ENCODE results near the gene UNC13B. TPM values are rescaled to one million over a fixed set of nuclear protein-coding genes. Genes with fewer than 3 reads are reported as not detected.

UNC13B gene
- total and polyA plus RNA-seq, 2 of the 13 experiments (the other 11 are each of a cell fraction or from before 2014, with no cell fraction given), result 14.0 to 18.3 TPM

GRCh38 chr9:35190203-35190602 lies 28.4 kb downstream of the UNC13B start (continued):
- TF ChIP-seq ZNF260 (CRISPR knock-in tag; IDR thresholded peaks at IDR 0.05; ENCODE audit: borderline replicate concordance, low read depth) (no peak), YEATS4 (CRISPR knock-in tag; IDR thresholded peaks at IDR 0.05; ENCODE audit: borderline replicate concordance) (no peak), SAP130 (CRISPR knock-in tag; IDR thresholded peaks at IDR 0.05; ENCODE audit: low read depth) (no peak), CREB1 (IDR thresholded peaks at IDR 0.05) (no peak), CREB1 (CRISPR knock-in tag; IDR thresholded peaks at IDR 0.05) (no peak), MIER2 (CRISPR knock-in tag; IDR thresholded peaks at IDR 0.05) (no peak), ZBTB38 (CRISPR knock-in tag; IDR thresholded peaks at IDR 0.05) (no peak), SPEN (CRISPR knock-in tag; IDR thresholded peaks at IDR 0.05; ENCODE audit: low read depth) (no peak), GTF3A (CRISPR knock-in tag; conservative IDR thresholded peaks at IDR 0.05) (no peak)
- TF ChIP-seq, protein P1, sequence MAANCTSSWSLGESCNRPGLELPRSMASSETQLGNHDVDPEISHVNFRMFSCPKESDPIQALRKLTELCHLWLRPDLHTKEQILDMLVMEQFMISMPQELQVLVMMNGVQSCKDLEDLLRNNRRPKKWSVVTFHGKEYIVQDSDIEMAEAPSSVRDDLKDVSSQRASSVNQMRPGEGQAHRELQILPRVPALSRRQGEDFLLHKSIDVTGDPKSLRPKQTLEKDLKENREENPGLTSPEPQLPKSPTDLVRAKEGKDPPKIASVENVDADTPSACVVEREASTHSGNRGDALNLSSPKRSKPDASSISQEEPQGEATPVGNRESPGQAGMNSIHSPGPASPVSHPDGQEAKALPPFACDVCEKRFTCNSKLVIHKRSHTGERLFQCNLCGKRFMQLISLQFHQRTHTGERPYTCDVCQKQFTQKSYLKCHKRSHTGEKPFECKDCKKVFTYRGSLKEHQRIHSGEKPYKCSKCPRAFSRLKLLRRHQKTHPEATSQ (CRISPR knock-in tag; IDR thresholded peaks at IDR 0.05; ENCODE audit: borderline replicate concordance), result no peak

- FAIRE-seq, result no peak
- no peak for DNase-seq (ENCODE audit: low spot score)
- no peak for ATAC-seq
- ChIA-PET POLR2A (no interaction called here), CTCF (ENCODE audit: low intra/inter-chr PET ratio, low total read pairs) (no interaction called here)
- Histone ChIP-seq H3K4me3 (replicated peaks in 1 of 3; ENCODE audit: insufficient read depth in 1 of 3, low read depth in 2 of 3, low read length in 3 of 3) (no peak overlapping the region), H2AFZ (ENCODE audit: low read length) (no peak overlapping the region), H3K9me3 (ENCODE audit: low read length) (no peaks in the 10 kb centered on the region), H3K79me2 (ENCODE audit: insufficient read depth, low read length) (no peaks in the 10 kb centered on the region), H3K27ac (ENCODE audit: extremely low read length, insufficient read depth, low read length) (no peak overlapping the region), H4K20me1 (ENCODE audit: insufficient read depth, low read length) (no peaks in the 10 kb centered on the region), H3K36me3 (replicated peaks in 1 of 2; ENCODE audit: control insufficient read depth in 1 of 2, insufficient read depth in 2 of 2, low read length in 2 of 2) (peaks cover 1 to 4% of the 10 kb centered on the region in 2 experiments; a peak in 2 of 5 replicates), H3K4me1 (ENCODE audit: insufficient read depth, low read length) (peaks cover 11% of the 10 kb centered on the region), H3K27me3 (ENCODE audit: control insufficient read depth in 1 of 2, insufficient read depth in 2 of 2, low read length in 2 of 2) (no peaks in the 10 kb centered on the region), H3K4me2 (ENCODE audit: low read depth, low read length) (no peak overlapping the region), H3K9ac (ENCODE audit: insufficient read depth, low read depth, low read length) (no peak overlapping the region)
- BruUV-seq (replicated peaks), result no TSS peak
- 95% methylated on average over 2 of the region's 2 CpGs for WGBS (ENCODE audit: low lambda C conversion rate)
- in situ Hi-C loops (cut with HindIII; ENCODE audit: extremely low pct_ligation_motif_present, low pct_unique_long_range_greater_than_20kb) (loop anchor here (10.0 kb wide), 1 partner anchor 284 kb away; no protein-coding TSS in a partner anchor), intact Hi-C loops (cut with micrococcal nuclease; ENCODE audit: unreplicated experiment) (loop anchor here (5.0 to 10.0 kb wide), 2 partner anchors 66 to 364 kb away; no protein-coding TSS in a partner anchor)
- TF ChIP-seq TBX2 (CRISPR knock-in tag; IDR thresholded peaks at IDR 0.05; ENCODE audit: borderline replicate concordance) (no peak), ZNF451 (CRISPR knock-in tag; IDR thresholded peaks at IDR 0.05) (no peak), ATF7 (IDR thresholded peaks at IDR 0.05) (no peak), ATF7 (CRISPR knock-in tag; IDR thresholded peaks at IDR 0.05) (no peak), ZNF691 (CRISPR knock-in tag; IDR thresholded peaks at IDR 0.05; ENCODE audit: borderline replicate concordance, low read depth) (no peak), NAIF1 (CRISPR knock-in tag; IDR thresholded peaks at IDR 0.05; ENCODE audit: borderline replicate concordance) (no peak), CREM (IDR thresholded peaks at IDR 0.05) (no peak), CREM (CRISPR knock-in tag; IDR thresholded peaks at IDR 0.05) (no peak), KDM4B (CRISPR knock-in tag; IDR thresholded peaks at IDR 0.05) (no peak)
- TF ChIP-seq, protein P2, sequence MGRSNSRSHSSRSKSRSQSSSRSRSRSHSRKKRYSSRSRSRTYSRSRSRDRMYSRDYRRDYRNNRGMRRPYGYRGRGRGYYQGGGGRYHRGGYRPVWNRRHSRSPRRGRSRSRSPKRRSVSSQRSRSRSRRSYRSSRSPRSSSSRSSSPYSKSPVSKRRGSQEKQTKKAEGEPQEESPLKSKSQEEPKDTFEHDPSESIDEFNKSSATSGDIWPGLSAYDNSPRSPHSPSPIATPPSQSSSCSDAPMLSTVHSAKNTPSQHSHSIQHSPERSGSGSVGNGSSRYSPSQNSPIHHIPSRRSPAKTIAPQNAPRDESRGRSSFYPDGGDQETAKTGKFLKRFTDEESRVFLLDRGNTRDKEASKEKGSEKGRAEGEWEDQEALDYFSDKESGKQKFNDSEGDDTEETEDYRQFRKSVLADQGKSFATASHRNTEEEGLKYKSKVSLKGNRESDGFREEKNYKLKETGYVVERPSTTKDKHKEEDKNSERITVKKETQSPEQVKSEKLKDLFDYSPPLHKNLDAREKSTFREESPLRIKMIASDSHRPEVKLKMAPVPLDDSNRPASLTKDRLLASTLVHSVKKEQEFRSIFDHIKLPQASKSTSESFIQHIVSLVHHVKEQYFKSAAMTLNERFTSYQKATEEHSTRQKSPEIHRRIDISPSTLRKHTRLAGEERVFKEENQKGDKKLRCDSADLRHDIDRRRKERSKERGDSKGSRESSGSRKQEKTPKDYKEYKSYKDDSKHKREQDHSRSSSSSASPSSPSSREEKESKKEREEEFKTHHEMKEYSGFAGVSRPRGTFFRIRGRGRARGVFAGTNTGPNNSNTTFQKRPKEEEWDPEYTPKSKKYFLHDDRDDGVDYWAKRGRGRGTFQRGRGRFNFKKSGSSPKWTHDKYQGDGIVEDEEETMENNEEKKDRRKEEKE (IDR thresholded peaks at IDR 0.05), result no peak
- TF ChIP-seq, protein P3, sequence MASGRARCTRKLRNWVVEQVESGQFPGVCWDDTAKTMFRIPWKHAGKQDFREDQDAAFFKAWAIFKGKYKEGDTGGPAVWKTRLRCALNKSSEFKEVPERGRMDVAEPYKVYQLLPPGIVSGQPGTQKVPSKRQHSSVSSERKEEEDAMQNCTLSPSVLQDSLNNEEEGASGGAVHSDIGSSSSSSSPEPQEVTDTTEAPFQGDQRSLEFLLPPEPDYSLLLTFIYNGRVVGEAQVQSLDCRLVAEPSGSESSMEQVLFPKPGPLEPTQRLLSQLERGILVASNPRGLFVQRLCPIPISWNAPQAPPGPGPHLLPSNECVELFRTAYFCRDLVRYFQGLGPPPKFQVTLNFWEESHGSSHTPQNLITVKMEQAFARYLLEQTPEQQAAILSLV (CRISPR knock-in tag; IDR thresholded peaks at IDR 0.05; ENCODE audit: borderline replicate concordance), result no peak
These were observed 29.3 kb downstream of the UNC13B start for GRCh38 chr9:35191105-35191504.
